ENCODE data around the gene KNOP1. TPM values are rescaled to one million over a fixed set of nuclear protein-coding genes. Genes with fewer than 3 reads are reported as not detected.

The KNOP1 gene
- total and polyA plus RNA-seq, 2 of the 13 experiments (the other 11 are each of a cell fraction or from before 2014, with no cell fraction given) = 21.2 to 57.5 TPM

GRCh38 chr16:19709381-19710136, 8.5 kb downstream of the KNOP1 start (continued):
- TF ChIP-seq ZBTB43 (CRISPR knock-in tag; conservative IDR thresholded peaks at IDR 0.05) (no peak), HNRNPUL1 (IDR thresholded peaks at IDR 0.05; ENCODE audit: low read depth, low read length) (no peak), RBM39 (IDR thresholded peaks at IDR 0.05; ENCODE audit: low read depth, low read length, poor library complexity, severe bottlenecking) (no peak), PREB (CRISPR knock-in tag; IDR thresholded peaks at IDR 0.05) (no peak), ZUFSP (CRISPR knock-in tag; IDR thresholded peaks at IDR 0.05; ENCODE audit: borderline replicate concordance) (no peak), PAXIP1 (CRISPR knock-in tag; conservative IDR thresholded peaks at IDR 0.05) (no peak), ZNF253 (CRISPR knock-in tag; IDR thresholded peaks at IDR 0.05; ENCODE audit: borderline replicate concordance) (no peak)

All from HepG2 (cell line).